Measurements from ENCODE around the gene XAGE3.
"Not testable (repeated sequence)": the region's sequence is repeated elsewhere in the genome, so short reads cannot be mapped to it uniquely, and the experiment has no call there.

DNA sequence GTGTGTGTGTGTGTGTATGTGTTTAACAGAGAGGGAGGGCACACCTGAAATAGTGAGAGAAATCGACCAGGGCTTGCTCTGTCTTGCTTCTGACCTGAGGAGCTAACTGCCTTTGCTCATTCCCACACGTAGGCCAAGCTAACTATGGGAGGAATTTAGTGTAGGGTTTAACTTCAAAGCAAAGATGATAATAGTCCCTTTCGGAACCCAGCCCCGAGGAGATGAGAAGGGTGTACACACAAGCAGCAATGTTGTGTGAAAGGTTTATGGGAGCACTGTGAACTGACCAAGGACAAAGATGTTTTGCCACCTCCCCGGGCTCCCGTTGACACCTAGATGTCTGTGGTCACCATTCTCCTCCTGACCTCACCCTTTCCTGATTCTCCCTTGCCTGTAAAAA is 8.5 kb upstream of the XAGE3 start:
- not testable (repeated sequence) for TF ChIP-seq EZH2 (IDR thresholded peaks at IDR 0.05; ENCODE audit: insufficient read depth, poor library complexity, severe bottlenecking); EZH2phosphoT487 (IDR thresholded peaks at IDR 0.05; ENCODE audit: insufficient read depth, low read depth)

All from GM23248 (cell line).